Endothelial cell of hepatic sinusoid (primary cell): Measurements from ENCODE around the gene INCENP.

Experiments used
- in situ Hi-C: cut with HindIII; loops from 2 replicates; pipeline ENCODE4 v1.10.0; 2017; ENCODE audit warnings: low sequenced_read_pairs

Gene INCENP

DNA sequence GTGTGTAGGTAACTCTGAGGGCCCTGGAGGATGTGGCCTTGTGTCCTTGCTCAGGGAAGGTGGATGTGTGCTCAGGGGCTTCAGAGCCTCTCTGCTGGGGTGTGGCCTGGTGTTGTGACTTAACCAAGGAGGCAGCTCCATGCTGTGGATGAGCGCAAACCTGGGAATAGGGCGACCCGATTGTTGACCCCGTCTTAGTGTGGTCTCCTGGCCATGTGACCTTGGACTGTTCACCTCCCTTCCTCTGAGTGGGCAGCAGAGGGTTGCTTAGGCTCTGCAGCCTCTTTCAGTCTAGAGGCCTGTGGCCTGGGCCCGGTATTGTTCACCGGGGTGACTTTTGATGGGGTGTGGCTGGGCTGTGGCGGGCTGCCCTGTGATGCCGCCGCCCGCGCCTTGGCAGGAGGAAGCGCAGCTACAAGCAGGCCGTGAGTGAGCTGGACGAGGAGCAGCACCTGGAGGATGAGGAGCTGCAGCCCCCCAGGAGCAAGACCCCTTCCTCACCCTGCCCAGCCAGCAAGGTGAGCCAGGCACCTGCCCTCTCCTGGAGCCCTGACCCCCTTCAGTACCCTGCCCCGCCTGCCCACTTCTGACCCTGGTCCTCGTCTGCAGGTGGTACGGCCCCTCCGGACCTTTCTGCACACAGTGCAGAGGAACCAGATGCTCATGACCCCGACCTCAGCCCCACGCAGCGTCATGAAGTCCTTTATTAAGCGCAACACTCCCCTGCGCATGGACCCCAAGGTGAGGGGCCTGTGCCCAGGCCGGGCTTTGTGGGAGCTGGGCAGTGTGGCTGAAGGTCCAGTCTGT, 16.7 kb downstream of the INCENP start:
- in situ Hi-C loops = no loop called here

DNA sequence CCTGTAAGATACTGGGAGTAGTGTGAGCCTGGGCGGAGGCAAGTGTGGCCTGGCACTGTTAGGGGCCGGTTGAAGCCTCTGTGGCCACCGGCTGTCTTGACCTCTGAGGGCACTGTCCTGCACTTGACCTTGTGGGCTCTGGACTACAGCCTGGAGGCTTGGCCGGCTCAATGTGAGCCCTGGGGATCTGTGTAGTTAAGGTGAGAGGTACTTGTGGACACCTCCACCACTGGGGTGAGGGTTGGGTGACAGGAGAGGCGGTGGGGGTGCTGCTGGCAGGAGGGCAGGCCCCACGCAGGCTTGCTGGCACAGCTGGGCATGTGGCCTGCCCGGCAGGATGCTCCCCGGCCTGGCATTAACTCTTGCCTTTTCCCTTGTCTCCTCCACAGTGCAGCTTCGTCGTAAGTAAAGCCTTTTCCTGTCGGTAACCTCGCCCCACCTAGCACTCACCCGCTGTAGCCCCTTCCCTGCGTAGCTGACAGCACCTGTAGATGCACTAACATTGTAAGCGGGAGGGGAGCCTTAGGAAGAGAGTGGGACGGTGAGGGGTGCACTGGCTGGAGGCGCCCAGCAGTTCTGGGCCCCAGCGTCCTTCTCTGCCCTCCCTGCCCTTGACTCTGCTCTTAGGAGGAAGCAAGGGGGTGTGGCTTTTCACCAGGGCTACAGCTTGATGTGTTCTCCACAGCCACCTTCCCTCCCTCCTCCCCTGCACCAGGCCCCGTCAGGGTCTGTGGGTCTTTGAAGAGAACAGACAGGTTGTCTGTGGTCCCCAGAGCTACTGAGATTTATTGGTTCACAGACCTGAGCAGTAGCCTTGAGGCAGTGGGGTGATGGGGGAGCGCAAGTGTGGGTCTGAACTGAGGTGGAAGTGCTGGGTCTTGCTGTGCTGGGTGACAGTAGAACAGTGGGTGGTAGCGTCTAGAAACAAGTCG, 17.6 kb downstream of the INCENP start:
- in situ Hi-C loops = no loop called here

GRCh38 chr11:62142043-62142375, 18.2 kb downstream of the INCENP start:
- in situ Hi-C loops = no loop called here

- in situ Hi-C loops = no loop called here
Observed at GRCh38 chr11:62142921-62143320, 19.1 kb downstream of the INCENP start.

GRCh38 chr11:62143727-62144126, 19.9 kb downstream of the INCENP start:
- in situ Hi-C loops = no loop called here

DNA sequence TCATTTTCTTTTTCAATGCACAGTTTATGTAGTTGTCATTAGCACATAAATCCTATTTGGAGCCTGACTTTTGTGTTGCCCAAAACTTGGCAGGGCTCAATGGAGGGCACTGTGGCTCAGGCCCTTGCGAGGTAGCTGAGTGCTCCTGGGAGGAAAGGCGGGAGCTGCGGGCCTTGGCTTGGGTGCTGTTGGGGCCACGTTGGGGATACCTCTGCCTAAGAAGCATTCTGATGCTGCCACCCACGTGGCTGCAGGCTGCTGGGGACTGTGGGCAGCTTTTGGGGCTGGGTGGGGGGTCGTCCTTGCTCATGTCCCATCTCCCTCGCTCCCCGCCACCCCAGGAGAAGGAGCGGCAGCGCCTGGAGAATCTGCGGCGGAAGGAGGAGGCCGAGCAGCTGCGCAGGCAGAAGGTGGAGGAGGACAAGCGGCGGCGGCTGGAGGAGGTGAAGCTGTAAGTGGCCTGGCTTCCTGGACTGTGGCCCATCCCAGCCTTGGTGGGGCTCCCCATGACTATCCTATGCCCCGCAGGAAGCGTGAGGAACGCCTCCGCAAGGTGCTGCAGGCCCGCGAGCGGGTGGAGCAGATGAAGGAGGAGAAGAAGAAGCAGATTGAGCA, 20.9 kb downstream of the INCENP start:
- in situ Hi-C loops = no loop called here

DNA sequence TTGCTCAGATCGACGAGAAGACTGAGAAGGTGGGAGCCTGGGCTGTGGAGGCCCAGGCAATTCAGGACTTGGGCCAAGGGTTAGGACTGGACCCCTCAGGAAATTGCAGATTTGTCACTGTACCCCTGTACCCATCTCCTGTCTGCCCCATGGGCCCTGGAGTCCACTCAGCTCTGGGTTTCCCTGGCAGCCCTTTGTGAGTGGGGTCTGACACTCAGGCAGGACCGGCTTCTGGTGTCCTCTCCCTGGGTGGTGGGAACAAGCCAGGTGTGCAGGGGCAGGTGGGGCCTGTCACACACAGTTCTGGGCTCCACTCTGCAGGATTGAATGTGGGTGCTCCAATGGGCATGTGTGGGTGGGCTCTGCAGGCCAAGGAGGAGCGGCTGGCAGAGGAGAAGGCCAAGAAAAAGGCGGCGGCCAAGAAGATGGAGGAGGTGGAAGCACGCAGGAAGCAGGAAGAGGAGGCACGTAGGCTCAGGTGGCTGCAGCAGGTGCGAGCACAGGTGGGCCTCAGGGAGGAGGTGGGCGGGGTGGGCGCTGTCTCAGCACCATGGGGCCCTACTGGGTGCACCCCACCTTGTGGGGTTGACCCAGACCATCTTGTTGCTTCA, 21.6 kb downstream of the INCENP start:
- in situ Hi-C loops = no loop called here

- in situ Hi-C loops = no loop called here
Observed at GRCh38 chr11:62146476-62147200, 22.8 kb downstream of the INCENP start.

DNA sequence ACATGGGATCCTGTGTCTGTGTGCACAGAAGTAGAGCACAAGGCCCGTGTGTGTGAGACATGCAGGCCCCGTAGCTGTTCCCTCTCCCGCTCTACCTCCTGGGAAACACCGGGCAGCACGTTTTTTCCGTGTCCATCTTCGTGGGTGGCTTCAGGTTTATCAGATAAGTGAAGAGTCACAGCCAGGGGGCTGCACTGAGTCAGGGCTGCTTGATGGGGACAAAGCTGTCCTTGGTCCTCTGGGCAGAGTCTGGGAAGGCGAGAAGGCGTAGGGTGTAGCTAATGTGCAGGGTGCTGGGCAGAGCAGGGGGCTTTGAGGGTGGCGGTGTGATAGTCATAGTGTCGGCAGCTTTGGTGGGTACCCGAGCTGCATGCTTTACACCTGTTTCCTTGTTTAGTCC, 23.7 kb downstream of the INCENP start:
- in situ Hi-C loops = no loop called here

- in situ Hi-C loops = no loop called here
Observed at GRCh38 chr11:62148271-62148980, 24.6 kb downstream of the INCENP start.

DNA sequence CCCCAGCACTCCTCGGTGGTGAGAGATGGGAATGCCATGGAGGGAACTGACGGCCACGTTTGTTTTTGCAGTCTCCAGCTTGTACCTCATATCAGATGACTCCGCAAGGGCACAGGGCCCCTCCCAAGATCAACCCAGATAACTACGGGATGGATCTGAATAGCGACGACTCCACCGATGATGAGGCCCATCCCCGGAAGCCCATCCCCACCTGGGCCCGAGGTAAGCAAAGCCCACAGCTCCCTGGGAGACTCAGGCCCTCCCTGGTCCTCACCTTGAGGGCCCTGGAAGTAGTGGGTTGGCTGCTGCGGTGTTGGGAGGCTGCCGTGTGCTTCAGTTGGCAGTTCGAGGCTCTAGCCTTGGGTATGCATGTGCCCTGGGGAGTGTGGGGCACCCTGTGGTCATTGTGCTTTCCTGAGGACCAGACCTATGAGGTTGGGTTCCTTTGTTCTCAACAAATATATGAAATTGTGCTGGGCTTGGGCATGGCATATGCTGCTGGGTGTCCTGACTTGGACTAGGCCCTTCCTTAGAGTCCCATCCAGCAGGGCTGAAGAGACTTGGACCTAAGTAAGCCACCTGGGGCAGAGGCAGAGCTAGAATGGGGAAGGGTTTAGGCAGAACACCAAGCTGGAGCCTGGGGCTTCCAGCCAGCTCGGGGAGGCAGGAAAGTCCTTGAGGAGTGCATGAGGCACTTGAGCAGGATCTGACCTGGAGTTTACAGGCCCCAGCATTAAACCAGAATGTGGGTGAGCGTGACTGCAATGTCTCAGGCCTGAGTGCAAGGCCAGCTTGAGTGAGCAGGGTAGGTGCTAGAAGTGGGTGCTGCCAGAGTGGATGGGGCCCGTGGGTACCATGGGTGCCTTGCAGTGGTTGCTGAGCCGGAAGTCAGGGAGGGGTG, 26.4 kb downstream of the INCENP start:
- in situ Hi-C loops = no loop called here

DNA sequence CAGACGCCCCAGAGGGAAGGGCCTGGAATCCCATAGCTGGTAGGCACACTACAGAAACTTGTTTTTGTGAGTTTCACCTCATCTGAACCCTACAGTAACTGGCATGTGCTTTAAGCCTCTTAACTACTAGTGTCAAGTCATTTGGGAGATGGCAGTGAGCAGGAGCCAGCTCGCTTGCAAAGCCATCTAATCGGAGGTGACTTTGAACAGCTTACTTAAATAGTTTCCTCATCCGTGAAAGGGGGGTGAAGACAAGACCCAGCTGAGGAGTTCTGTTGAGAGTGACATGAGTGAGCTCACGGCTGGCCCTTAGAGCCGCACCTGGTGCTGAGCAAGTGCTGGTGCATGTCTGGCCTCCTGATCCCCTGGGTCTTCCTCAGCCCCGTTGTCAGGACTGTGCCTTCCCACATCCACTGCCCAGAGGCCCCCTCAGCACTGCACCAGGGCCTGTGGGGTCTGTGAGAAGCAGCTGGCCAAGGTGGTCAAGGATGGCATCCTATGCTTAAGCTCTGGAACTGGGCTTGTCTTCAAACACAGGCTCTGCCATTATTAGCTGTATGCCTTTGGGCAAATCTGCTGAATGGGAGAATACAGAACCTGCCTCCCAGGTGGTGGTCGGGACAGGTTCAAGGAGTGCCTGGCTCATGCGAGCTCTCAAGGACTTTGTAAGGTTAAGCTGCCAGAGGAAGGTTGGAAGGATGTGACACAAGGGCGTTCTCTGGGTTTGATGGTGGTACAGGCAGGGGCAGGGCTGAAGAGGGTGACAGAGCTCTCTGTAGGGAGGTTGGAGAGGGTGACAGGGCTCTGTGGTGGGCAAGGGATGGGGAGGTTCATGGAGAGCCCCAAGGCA, 27.3 kb downstream of the INCENP start:
- in situ Hi-C loops = no loop called here

GRCh38 chr11:62151737-62152102, 27.9 kb downstream of the INCENP start:
- in situ Hi-C loops = no loop called here

- in situ Hi-C loops = no loop called here
Observed at GRCh38 chr11:62152245-62153086, 28.7 kb downstream of the INCENP start.

GRCh38 chr11:62153087-62153395, 29.2 kb downstream of the INCENP start:
- in situ Hi-C loops = no loop called here

GRCh38 chr11:62153617-62154016, 29.8 kb downstream of the INCENP start:
- in situ Hi-C loops = no loop called here

DNA sequence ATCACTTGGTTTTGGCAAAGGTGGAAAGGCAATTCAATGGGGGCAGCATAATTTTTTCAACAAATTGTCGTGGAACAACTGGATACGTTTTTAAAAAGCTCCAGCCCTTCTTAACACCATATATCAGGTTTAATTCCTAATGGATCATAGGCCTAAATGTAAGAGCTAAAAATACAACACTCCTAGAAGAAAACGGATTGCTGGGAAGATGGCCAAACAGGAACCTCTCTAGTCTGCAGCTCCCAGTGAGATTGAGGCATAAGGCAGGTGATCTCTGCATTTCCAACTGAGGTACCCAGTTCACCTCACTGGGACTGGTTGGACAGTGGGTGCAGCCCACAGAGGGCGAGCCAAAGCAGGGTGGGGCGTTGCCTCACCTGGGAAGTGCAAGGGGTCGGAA, 33.8 kb downstream of the INCENP start:
- in situ Hi-C loops = no loop called here
